KMS-11 (cell line): ENCODE data around the gene CSH2.
"Not testable (repeated sequence)": the region's sequence is repeated elsewhere in the genome, so short reads cannot be mapped to it uniquely, and the experiment has no call there.

Source experiments
- H2AFZ ChIP-seq: fragments of 200-600 bp; sonication (generic); 2 replicates; pipeline ENCODE4 v1.6.1; 2016; ENCODE audit warnings: antibody characterized with exemption, mixed run types, low read depth
- H3K27ac ChIP-seq: fragments of 200-600 bp; sonication (generic); 2 replicates; pipeline ENCODE4 v1.6.1; 2016; ENCODE audit warnings: mild to moderate bottlenecking, mixed run types
- H3K27me3 ChIP-seq: fragments of 200-600 bp; sonication (generic); 2 replicates; pipeline ENCODE4 v1.6.1; 2017; ENCODE audit warnings: mild to moderate bottlenecking, low read depth, mixed run types, moderate library complexity; ENCODE audit not compliant: insufficient read depth
- H3K36me3 ChIP-seq: fragments of 200-600 bp; sonication (generic); 2 replicates; pipeline ENCODE4 v1.6.1; 2017; ENCODE audit warnings: mild to moderate bottlenecking, mixed run types; ENCODE audit not compliant: insufficient read depth
- H3K4me1 ChIP-seq: fragments of 200-600 bp; sonication (generic); 2 replicates; pipeline ENCODE4 v1.6.1; 2016; ENCODE audit warnings: mild to moderate bottlenecking, low read depth, mixed run types; ENCODE audit not compliant: poor library complexity, severe bottlenecking
- H3K4me2 ChIP-seq: fragments of 200-600 bp; sonication (generic); 2 replicates; pipeline ENCODE4 v1.7.0; 2016; ENCODE audit warnings: mild to moderate bottlenecking, mixed run types
- H3K4me3 ChIP-seq: fragments of 200-600 bp; sonication (generic); IDR thresholded peaks from 2 replicates; pipeline ENCODE4 v1.6.1; 2017; ENCODE audit warnings: low read depth, low read length, mixed read lengths; ENCODE audit not compliant: insufficient read depth
- H3K79me2 ChIP-seq: fragments of 200-600 bp; sonication (generic); 2 replicates; pipeline ENCODE4 v1.6.1; 2016; ENCODE audit warnings: low read depth, mixed run types; ENCODE audit not compliant: insufficient read depth
- H3K9ac ChIP-seq: fragments of 200-600 bp; sonication (generic); 2 replicates; pipeline ENCODE4 v1.6.1; 2016; ENCODE audit warnings: mild to moderate bottlenecking, mixed run types
- H4K20me1 ChIP-seq: fragments of 200-600 bp; sonication (generic); 2 replicates; pipeline ENCODE4 v1.6.1; 2016; ENCODE audit warnings: mild to moderate bottlenecking, mixed run types; ENCODE audit not compliant: insufficient read depth
- TF ChIP-seq, protein P1 (sequence below): fragments of 200-600 bp; sonication (generic); conservative IDR thresholded peaks from 2 replicates; pipeline ENCODE4 v1.6.1; 2017; ENCODE audit warnings: low read depth, mild to moderate bottlenecking, antibody characterized with exemption, low read length, moderate library complexity, mixed read lengths

The CSH2 gene

DNA sequence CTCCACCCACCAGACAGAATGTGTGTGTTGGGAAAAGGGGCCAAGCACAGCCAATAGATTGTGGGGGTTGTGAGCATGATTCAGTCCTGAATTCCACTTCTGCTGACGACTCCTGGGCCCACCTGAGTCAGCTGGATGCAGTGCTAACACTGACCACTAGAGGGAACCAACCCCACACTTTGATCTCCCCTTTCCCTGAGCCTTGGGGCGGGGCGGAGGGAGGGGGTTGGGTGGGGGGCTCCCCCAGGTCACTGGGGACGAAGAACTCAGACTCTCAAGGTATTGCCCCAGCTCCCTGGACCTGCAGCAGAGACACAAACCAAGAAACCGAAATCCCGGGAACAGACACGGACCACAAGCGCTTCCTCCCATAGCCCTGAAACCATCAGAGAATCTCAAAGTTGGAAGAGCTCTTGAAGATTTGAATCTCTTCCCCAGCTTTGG lies 38.2 kb upstream of the CSH2 start:
- Histone ChIP-seq H3K9ac (no peak overlapping the region), H3K27ac (no peak overlapping the region), H3K36me3 (no peaks in the 10 kb centered on the region), H2AFZ (no peak overlapping the region), H3K4me1 (no peaks in the 10 kb centered on the region), H4K20me1 (no peaks in the 10 kb centered on the region), H3K79me2 (no peaks in the 10 kb centered on the region), H3K4me3 (no peak overlapping the region), H3K4me2 (no peak overlapping the region), H3K27me3 (peaks cover 5% of the 10 kb centered on the region; the same call in 1 of the 2 replicates)
- TF ChIP-seq, protein P1, sequence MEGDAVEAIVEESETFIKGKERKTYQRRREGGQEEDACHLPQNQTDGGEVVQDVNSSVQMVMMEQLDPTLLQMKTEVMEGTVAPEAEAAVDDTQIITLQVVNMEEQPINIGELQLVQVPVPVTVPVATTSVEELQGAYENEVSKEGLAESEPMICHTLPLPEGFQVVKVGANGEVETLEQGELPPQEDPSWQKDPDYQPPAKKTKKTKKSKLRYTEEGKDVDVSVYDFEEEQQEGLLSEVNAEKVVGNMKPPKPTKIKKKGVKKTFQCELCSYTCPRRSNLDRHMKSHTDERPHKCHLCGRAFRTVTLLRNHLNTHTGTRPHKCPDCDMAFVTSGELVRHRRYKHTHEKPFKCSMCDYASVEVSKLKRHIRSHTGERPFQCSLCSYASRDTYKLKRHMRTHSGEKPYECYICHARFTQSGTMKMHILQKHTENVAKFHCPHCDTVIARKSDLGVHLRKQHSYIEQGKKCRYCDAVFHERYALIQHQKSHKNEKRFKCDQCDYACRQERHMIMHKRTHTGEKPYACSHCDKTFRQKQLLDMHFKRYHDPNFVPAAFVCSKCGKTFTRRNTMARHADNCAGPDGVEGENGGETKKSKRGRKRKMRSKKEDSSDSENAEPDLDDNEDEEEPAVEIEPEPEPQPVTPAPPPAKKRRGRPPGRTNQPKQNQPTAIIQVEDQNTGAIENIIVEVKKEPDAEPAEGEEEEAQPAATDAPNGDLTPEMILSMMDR: peak; percentile 80

DNA sequence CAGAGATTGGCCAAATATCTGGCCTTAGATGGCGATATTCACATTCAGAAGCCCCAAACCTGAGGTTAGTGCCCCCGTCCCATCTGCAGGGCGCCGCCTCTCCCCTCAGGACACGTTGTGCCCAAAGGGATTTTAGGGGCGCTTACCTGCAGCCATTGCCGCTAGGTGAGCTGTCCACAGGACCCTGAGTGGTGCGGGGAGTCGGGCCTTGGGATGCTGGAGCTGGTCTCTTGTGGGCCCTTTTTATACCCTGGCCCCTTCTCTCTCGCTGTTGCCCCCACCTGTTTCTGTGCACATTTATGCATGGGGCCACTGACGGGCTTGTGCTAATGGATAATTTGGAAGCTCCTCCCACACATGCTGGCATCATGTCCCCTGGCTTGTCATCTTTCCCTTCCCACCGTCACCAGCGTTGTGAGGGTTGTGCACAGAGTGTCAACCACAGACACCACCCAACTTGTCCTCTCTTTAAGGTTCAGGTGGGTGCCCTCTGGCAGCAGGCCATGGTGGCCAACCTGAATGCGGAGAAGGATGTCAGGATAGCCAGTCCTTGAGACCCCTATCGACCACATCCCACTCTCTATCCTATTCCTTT lies 37.7 kb upstream of the CSH2 start, which contains the start of gene CSHL1:
CSHL1 (minus strand) TSS at position 218 of the 595 bp plus-strand sequence; CDS start at position 156, 62 bp downstream.
- H4K20me1 ChIP-seq: no peaks in the 10 kb centered on the region
- H3K4me2 ChIP-seq: no peak within 1 kb of the TSS
- peaks cover 4% of the 10 kb centered on the region; the same call in 1 of the 2 replicates for H3K27me3 ChIP-seq
- H3K79me2 ChIP-seq: no peaks in the 10 kb centered on the region
- H3K27ac ChIP-seq: no peak within 1 kb of the TSS
- H2AFZ ChIP-seq: no peak within 1 kb of the TSS
- H3K9ac ChIP-seq: no peak within 1 kb of the TSS
- no peaks in the 10 kb centered on the region for H3K36me3 ChIP-seq
- H3K4me3 ChIP-seq: no peak within 1 kb of the TSS
- no peaks in the 10 kb centered on the region for H3K4me1 ChIP-seq
- TF ChIP-seq, protein P1: no peak

DNA sequence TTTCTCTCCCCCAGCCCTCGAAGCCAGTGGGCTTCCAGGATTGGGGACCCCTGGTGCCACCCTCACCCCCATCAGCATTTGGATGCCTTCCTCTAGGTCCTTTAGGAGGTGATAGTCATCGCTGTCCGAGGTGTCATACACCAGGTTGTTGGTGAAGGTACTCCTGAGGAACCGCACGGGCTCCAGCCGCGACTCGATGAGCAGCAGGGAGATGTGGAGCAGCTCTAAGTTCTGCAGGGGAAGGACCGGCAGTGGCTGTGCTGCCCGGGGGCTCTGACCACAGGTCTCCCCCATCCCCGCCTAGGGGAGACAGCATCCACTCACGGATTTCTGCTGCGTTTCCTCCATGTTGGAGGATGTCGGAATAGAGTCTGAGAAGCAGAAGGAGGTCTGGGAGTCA lies 36.6 kb upstream of the CSH2 start:
- no peak overlapping the region for H3K27ac ChIP-seq
- H2AFZ ChIP-seq: no peak overlapping the region
- H3K4me3 ChIP-seq: no peak overlapping the region
- H3K9ac ChIP-seq: no peak overlapping the region
- no peak overlapping the region for H3K4me2 ChIP-seq
- no peaks in the 10 kb centered on the region for H3K79me2 ChIP-seq
- TF ChIP-seq, protein P1: no peak
- H3K36me3 ChIP-seq: no peaks in the 10 kb centered on the region
- H4K20me1 ChIP-seq: no peaks in the 10 kb centered on the region
- no peaks in the 10 kb centered on the region for H3K4me1 ChIP-seq
- H3K27me3 ChIP-seq: peaks cover 4% of the 10 kb centered on the region; the same call in 1 of the 2 replicates

DNA sequence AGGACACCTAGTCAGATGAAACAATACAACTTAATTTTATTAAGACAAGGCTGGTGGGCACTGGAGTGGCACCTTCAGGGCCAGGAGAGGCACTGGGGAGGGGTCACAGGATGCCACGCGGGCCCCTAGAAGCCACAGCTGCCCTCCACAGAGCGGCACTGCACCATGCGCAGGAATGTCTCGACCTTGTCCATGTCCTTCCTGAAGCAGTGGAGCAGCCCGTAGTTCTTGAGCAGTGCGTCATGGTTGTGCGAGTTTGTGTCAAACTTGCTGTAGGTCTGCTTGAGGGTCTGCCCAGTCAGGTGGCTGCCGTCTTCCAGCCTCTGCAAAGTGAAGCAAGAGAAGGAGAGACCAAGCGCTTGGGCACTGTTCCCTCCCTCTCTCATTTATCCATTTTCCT lies 36.1 kb upstream of the CSH2 start:
- H3K4me2 ChIP-seq, H2AFZ ChIP-seq, H3K27ac ChIP-seq: not testable (repeated sequence)

DNA sequence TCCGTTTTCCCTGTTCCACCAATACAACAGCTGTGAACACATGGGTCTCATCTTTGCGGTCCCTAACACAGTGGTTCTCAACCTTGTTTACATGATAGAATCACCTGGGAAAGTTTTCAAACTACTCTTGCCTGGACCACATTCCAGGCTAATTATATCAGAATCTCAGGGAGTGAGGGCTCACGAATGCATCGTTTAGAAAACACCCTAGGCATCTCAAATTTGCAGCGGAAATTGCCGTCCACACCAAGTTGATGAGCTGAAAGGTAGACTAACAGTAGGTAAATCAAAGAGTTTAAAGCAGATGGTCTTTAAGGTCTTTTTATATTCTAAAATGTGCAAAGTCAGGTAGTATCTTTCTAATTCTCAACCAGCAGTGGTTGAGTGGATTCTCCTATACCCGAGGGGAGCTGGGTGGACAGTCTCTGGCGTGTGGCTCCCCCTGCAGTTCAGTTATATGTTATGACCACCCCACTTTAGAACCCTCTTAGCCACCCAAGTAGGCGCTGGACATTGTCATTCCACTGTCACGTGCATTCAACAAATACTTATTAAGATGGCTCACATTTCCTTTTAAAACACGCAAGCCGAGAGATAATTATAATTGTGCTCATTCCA lies 33.8 kb upstream of the CSH2 start:
- not testable (repeated sequence) for H3K36me3 ChIP-seq
- TF ChIP-seq, protein P1: peak; percentile 15; the same call in 1 of the 2 replicates

More for the DNA sequence above, 36.1 kb upstream of the CSH2 start:
- H3K36me3 ChIP-seq, H3K9ac ChIP-seq, H3K4me1 ChIP-seq, H4K20me1 ChIP-seq, H3K79me2 ChIP-seq, H3K27me3 ChIP-seq, H3K4me3 ChIP-seq: not testable (repeated sequence)

DNA sequence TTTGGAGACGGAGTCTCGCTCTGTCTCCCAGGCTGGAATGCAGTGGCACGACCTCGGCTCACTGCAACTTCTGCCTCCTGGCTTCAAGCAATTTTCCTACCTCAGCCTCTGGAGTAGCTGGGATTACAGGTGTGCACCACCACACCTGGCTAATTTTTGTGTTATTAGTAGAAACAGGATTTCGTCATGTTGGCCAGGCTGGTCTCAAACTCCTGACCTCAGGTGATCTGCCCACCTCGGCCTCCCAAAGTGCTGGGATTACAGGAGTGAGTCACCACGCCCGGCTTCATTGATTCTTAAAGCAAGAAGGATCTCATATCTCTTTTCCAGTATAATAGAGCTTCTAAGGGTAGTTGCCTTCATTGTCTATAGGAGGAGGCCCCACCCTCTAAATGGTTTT lies 31.3 kb upstream of the CSH2 start:
- not testable (repeated sequence) for H3K9ac ChIP-seq, H3K27ac ChIP-seq, H3K4me1 ChIP-seq, H3K27me3 ChIP-seq, H4K20me1 ChIP-seq, H3K36me3 ChIP-seq, H3K79me2 ChIP-seq, H3K4me2 ChIP-seq, H3K4me3 ChIP-seq, H2AFZ ChIP-seq

More for the DNA sequence above, 33.8 kb upstream of the CSH2 start:
- H3K4me1 ChIP-seq, H3K27ac ChIP-seq, H3K4me2 ChIP-seq, H3K27me3 ChIP-seq, H4K20me1 ChIP-seq, H3K4me3 ChIP-seq, H2AFZ ChIP-seq, H3K79me2 ChIP-seq, H3K9ac ChIP-seq: not testable (repeated sequence)
